Subcutaneous abdominal adipose tissue (tissue), 5 donors: ENCODE data around the gene LLGL2.
"Not testable (repeated sequence)": the region's sequence is repeated elsewhere in the genome, so short reads cannot be mapped to it uniquely, and the experiment has no call there.

Source experiments
- H3K27ac ChIP-seq: one replicate; pipeline ENCODE4 v1.7.0; 2013; ENCODE audit warnings: low read depth, mild to moderate bottlenecking, inconsistent platforms, low read length, moderate library complexity
- H3K27me3 ChIP-seq, 5 donors: one replicate each; pipeline ENCODE4 v1.7.0; 2013; ENCODE audit warnings: low read length in 5 of 5, inconsistent platforms in 1 of 5; ENCODE audit not compliant: control insufficient read depth in 5 of 5, insufficient read depth in 4 of 5
- H3K36me3 ChIP-seq, 5 donors: one replicate each; pipeline ENCODE4 v1.7.0; 2013; ENCODE audit warnings: low read length in 5 of 5; ENCODE audit not compliant: control insufficient read depth in 5 of 5, insufficient read depth in 5 of 5
- H3K4me1 ChIP-seq, 5 donors: one replicate each; pipeline ENCODE4 v1.7.0; 2013; ENCODE audit warnings: low read length in 5 of 5, mild to moderate bottlenecking in 3 of 5, moderate library complexity in 1 of 5; ENCODE audit not compliant: control insufficient read depth in 5 of 5, insufficient read depth in 5 of 5
- H3K4me3 ChIP-seq, 5 donors: one replicate each; pipeline ENCODE4 v1.7.0; 2013; ENCODE audit warnings: low read length in 5 of 5, low read depth in 1 of 5
- H3K9ac ChIP-seq, 5 donors: one replicate each; pipeline ENCODE4 v1.7.0; 2013; ENCODE audit warnings: low read length in 5 of 5, mild to moderate bottlenecking in 4 of 5, moderate library complexity in 3 of 5
- H3K9me3 ChIP-seq, 5 donors: one replicate each; pipeline ENCODE4 v1.7.0; 2013; ENCODE audit warnings: low read length in 5 of 5; ENCODE audit not compliant: control insufficient read depth in 5 of 5
- donor health status: healthy.
- donor health status: healthy.
- donor health status: healthy.
- donor health status: healthy.
- donor health status: healthy.

The LLGL2 gene

GRCh38 chr17:75514299-75514918 lies 11.1 kb upstream of the LLGL2 start:
- H3K9ac ChIP-seq: peak overlapping the region; percentile 63 to 93 (median 85)
- peak overlapping the region; percentile 79 for H3K27ac ChIP-seq
- no peaks in the 10 kb centered on the region for H3K27me3 ChIP-seq
- H3K36me3 ChIP-seq: peaks cover 0 to 25% (median 7%) of the 10 kb centered on the region in 5 donors
- H3K4me1 ChIP-seq: peaks cover 5 to 72% (median 55%) of the 10 kb centered on the region in 5 donors
- H3K4me3 ChIP-seq: peak overlapping the region; percentile 78 to 92 (median 81)
- no peaks in the 10 kb centered on the region for H3K9me3 ChIP-seq

DNA sequence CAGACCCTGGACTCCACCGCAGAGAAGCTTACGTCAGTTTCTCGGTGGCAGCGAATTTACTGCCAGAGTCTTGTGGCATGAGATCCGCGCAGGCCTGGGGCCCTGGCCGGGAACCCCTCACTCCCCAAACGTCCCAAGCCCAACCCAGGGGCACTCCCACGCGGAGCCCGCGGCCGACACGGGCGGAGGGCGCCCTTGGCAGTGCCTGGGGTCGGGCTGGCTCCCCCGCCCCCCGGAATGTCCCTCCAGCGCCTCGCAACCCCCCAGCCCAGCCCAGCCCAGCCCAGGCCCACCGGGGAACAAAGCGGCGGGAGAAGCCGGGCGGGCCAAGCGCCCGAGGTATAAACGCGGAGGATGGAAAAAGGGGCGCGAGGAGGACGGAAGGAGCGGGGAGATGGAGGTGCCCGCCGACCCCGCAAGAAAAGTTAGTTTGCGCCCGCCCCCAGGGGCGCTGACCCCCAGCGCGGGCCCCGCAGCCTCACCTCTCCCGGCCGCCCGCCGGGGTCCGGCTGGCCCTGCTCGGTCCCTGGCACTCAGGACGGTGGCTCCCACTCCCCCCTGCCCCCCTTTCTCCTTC lies 10.5 kb upstream of the LLGL2 start:
- H3K36me3 ChIP-seq: peaks cover 0 to 19% (median 9%) of the 10 kb centered on the region in 5 donors
- peak overlapping the region; percentile 63 to 93 (median 85) for H3K9ac ChIP-seq
- H3K4me1 ChIP-seq: peaks cover 5 to 70% (median 55%) of the 10 kb centered on the region in 5 donors

GRCh38 chr17:75515496-75516254 lies 9.8 kb upstream of the LLGL2 start, which contains the start of gene CASKIN2:
TSS of gene CASKIN2 (minus strand) at chr17:75515537. CDS start at chr17:75513804, 1,733 bp downstream.
- peaks cover 5 to 65% (median 54%) of the 10 kb centered on the region in 5 donors for H3K4me1 ChIP-seq
- H3K27me3 ChIP-seq: no peaks in the 10 kb centered on the region
- peak within 1 kb of the TSS; percentile 63 to 93 (median 85) for H3K9ac ChIP-seq
- peak within 1 kb of the TSS; percentile 78 to 92 (median 81) for H3K4me3 ChIP-seq
- peak within 1 kb of the TSS; percentile 79 for H3K27ac ChIP-seq
- no peaks in the 10 kb centered on the region for H3K9me3 ChIP-seq
- H3K36me3 ChIP-seq: peaks cover 0 to 17% (median 9%) of the 10 kb centered on the region in 5 donors

More for the DNA sequence above, 10.5 kb upstream of the LLGL2 start:
- H3K27ac ChIP-seq: peak overlapping the region; percentile 79
- H3K4me3 ChIP-seq: peak overlapping the region; percentile 78 to 92 (median 81)
- no peaks in the 10 kb centered on the region for H3K27me3 ChIP-seq
- no peaks in the 10 kb centered on the region for H3K9me3 ChIP-seq

GRCh38 chr17:75516255-75516618 lies 9.3 kb upstream of the LLGL2 start, which contains the start of gene TSEN54:
TSS of gene TSEN54 (plus strand) at chr17:75516528. CDS start at chr17:75516561, 33 bp downstream.
- Histone ChIP-seq H3K36me3 (peaks cover 0 to 17% (median 7%) of the 10 kb centered on the region in 5 donors), H3K9ac (peak within 1 kb of the TSS; percentile 28 to 93 (median 66)), H3K4me1 (peaks cover 5 to 59% (median 49%) of the 10 kb centered on the region in 5 donors)

DNA sequence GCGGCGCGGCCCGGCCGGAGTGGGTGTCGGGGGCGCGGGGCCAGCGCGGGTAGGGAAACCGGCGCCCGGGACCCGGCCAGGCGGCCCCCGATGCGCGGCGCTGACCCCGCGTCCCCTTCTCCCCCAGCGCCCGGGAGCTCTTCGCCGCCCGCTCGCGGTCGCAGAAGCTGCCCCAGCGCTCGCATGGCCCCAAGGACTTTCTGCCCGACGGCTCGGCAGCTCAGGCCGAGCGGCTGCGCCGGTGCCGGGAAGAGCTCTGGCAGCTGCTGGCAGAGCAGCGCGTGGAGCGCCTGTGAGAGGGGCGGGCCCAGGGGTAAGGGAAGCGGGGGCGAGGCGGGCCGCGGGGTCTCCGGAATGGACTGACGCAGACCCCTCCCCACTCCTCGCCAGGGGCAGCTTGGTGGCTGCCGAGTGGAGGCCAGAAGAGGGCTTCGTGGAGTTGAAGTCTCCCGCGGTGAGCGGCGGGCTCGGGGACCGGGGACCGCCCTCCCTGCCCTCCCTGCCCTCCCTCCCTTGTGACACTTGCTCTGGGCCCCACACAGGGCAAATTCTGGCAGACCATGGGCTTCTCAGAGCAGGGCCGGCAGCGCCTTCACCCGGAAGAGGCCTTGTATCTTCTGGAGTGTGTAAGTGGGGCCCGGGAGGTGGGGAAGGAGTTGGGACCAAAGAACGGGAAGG lies 8.7 kb upstream of the LLGL2 start:
- Histone ChIP-seq H3K27ac (no peak overlapping the region), H3K9ac (peak overlapping the region; percentile 28 to 71 (median 61)), H3K36me3 (peaks cover 0 to 22% (median 7%) of the 10 kb centered on the region in 5 donors), H3K4me3 (peak overlapping the region; percentile 64 to 83 (median 72)), H3K27me3 (no peaks in the 10 kb centered on the region), H3K9me3 (no peaks in the 10 kb centered on the region), H3K4me1 (peaks cover 5 to 54% (median 44%) of the 10 kb centered on the region in 5 donors)

More at GRCh38 chr17:75516255-75516618, 9.3 kb upstream of the LLGL2 start, which contains the start of gene TSEN54:
- Histone ChIP-seq H3K27ac (peak within 1 kb of the TSS; percentile 79), H3K9me3 (no peaks in the 10 kb centered on the region), H3K27me3 (no peaks in the 10 kb centered on the region), H3K4me3 (peak within 1 kb of the TSS; percentile 72 to 92 (median 81))

GRCh38 chr17:75517297-75517865 lies 8.1 kb upstream of the LLGL2 start:
- Histone ChIP-seq H3K9ac (peak overlapping the region; percentile 28 to 71 (median 61)), H3K27ac (no peak overlapping the region)

DNA sequence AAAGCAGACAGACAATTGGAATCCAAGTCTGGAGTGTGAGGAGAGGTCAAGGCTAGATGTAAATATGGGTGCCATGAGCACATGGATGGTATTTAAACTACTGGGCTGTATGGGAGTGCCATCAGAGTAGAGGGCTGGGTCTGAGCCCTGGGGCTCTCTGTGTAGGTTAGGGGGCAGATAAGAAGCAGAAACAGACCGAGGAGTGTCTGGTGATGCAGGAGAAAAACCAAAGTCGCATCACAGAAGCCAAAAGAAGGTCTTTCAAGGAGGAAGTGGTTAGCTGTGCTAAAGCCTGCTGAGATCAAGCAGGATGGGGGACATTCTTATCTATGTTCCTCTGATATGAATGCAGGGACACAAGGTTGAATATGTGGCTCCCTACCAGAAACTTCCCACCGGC lies 7.3 kb upstream of the LLGL2 start:
- no peaks in the 10 kb centered on the region for H3K9me3 ChIP-seq
- no peak overlapping the region for H3K27ac ChIP-seq
- H3K9ac ChIP-seq: no peak overlapping the region
- no peaks in the 10 kb centered on the region for H3K27me3 ChIP-seq
- H3K36me3 ChIP-seq: peaks cover 0 to 24% (median 13%) of the 10 kb centered on the region in 5 donors
- H3K4me1 ChIP-seq: peaks cover 5 to 40% (median 35%) of the 10 kb centered on the region in 5 donors
- no peak overlapping the region for H3K4me3 ChIP-seq

More at GRCh38 chr17:75517297-75517865, 8.1 kb upstream of the LLGL2 start:
- Histone ChIP-seq H3K4me1 (peaks cover 5 to 48% (median 38%) of the 10 kb centered on the region in 5 donors), H3K36me3 (peaks cover 0 to 28% (median 11%) of the 10 kb centered on the region in 5 donors), H3K4me3 (peak overlapping the region; percentile 64 to 83 (median 72)), H3K9me3 (no peaks in the 10 kb centered on the region), H3K27me3 (no peaks in the 10 kb centered on the region)

DNA sequence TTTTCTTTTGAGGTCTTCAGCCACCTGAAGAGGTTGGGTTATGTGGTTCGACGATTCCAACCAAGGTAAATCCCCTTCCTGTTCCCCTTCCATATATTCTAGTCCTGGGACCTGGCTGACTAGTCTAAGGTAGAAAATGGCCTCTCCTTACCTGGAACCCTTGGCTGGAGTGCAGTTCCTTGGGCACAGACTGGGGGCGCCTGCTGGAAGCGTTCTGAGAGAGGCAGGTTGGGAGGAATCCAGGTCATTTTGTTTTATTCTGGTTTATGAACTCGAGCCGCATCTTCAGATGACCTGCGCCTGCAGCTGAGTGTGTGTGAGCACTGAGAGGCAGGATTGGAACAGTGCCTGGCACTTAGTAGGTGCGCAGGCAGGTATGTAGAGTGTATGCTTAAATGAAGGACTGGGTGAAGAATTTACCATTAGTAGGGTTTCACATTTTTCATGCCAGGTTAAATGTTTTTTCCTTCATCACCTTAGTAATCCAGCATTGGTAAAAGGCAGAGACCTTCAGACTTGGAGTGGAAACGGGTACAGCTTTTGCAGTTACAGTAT lies 6.4 kb upstream of the LLGL2 start:
- no peaks in the 10 kb centered on the region for H3K27me3 ChIP-seq
- no peaks in the 10 kb centered on the region for H3K9me3 ChIP-seq

GRCh38 chr17:75520413-75520812 lies 5.1 kb upstream of the LLGL2 start:
- Histone ChIP-seq H3K36me3 (peaks cover 0 to 18% (median 9%) of the 10 kb centered on the region in 5 donors), H3K4me1 (peaks cover 0 to 31% (median 24%) of the 10 kb centered on the region in 5 donors)
- not testable (repeated sequence) for H3K27me3 ChIP-seq, H3K4me3 ChIP-seq, H3K27ac ChIP-seq, H3K9me3 ChIP-seq, H3K9ac ChIP-seq

More for the DNA sequence above, 6.4 kb upstream of the LLGL2 start:
- Histone ChIP-seq H3K27ac (no peak overlapping the region), H3K9ac (no peak overlapping the region), H3K36me3 (peaks cover 0 to 18% (median 9%) of the 10 kb centered on the region in 5 donors), H3K4me1 (peaks cover 2 to 32% (median 31%) of the 10 kb centered on the region in 5 donors), H3K4me3 (no peak overlapping the region)
